CD4-positive, alpha-beta T cell treated with Interleukin-4 for 4 hours (primary cell): ENCODE data around the gene ABCC6.
"Not testable (repeated sequence)": the region's sequence is repeated elsewhere in the genome, so short reads cannot be mapped to it uniquely, and the experiment has no call there.

ENCODE experiments used
- DNase-seq: peaks from one replicate; pipeline ENCODE4 v3.0.0-alpha.2; 2020

The ABCC6 gene

GRCh38 chr16:16107839-16108238 is 115.5 kb downstream of the ABCC6 start:
- no peak for DNase-seq

GRCh38 chr16:16106466-16106865 is 116.8 kb downstream of the ABCC6 start:
- no peak for DNase-seq

DNA sequence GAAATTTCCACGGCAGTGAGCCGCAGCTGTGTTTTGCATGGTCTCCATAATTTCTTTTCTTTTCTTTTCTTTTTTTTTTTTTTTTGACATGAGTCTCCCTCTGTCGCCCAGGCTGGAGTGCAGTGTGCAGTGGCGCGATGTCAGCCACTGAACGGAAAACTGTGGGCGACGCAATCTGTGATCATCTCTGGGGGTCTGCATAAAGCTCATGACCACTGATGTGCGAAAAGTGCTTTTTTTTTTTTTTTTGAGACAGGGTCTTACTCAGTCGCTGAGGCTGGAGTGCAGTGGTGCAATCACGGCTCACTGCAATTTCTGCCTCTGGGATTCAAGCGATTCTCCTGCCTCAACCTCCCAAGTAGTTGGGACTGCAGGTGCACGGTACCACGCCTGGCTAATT is 117.6 kb downstream of the ABCC6 start:
- no peak for DNase-seq

DNA sequence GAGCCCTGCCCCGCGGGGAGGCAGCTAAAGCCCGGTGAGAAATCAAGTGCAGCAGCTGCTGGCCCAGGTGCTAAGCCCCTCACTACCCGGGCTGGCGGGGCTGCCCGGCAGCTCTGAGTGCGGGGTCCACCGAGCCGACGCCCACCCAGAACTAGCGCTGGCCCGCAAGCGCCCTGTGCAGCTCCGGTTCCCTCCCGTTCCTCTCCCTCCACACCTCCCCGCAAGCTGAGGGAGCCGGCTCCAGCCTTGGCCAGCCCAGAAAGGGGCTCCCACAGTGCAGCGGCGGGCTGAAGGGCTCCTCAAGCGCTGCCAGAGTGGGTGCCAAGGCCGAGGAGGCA is 118.5 kb downstream of the ABCC6 start:
- not testable (repeated sequence) for DNase-seq

- DNase-seq = not testable (repeated sequence)
Observed at GRCh38 chr16:16104132-16104803, 119.0 kb downstream of the ABCC6 start.

DNA sequence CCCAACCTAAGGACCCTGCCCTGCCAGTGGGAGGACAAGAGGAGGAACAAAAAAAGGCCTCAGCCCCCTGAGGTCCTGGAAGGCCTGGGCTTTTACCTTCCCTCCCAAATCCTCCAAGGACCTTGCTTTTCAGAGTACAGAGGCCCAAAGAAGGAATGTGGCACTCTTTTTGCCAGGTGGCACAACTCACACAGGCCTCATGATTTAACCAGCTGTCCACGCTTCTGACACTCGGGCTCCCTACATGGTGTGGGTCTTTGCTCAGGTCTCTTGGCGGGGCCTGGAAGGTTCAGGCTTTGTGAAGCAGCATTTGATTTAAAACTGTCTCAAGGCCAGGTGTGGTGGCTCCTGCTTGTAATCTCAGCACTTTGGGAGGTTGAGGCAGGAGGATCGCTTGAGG is 120.6 kb downstream of the ABCC6 start:
- no peak for DNase-seq

- no peak for DNase-seq
Observed at GRCh38 chr16:16101585-16101984, 121.7 kb downstream of the ABCC6 start.

DNA sequence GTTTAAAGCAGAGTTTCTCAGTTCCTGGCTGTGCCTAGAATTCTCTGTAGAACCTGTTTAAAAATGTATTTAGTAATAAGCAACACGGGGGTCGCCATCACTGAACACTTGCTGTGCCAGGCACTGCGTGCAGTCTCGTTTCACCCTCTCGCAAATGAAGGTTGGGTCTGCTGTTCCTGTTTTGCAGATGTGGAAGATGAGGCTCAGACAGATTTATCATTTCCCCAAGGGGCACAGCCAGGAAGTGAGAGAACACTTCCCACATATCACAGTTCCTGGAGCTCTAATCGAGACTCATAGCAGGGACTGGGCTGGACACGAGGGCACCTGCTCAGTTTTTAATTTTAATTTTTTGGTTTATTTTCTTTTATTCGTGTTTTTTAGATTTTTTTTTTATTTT is 122.7 kb downstream of the ABCC6 start:
- DNase-seq = no peak

GRCh38 chr16:16099320-16099719 is 124.0 kb downstream of the ABCC6 start:
- no peak for DNase-seq
